Psoas muscle (tissue), 8 donors: ENCODE data around the gene TMEM167A. TPM values are rescaled to one million over a fixed set of nuclear protein-coding genes. Genes with fewer than 3 reads are reported as not detected.

Source experiments
- ATAC-seq, 4 donors: fragments of 200-7000 bp; cut with Tn5 transposase; one replicate each; pipeline ENCODE4 v1.9.1; 2020; ENCODE audit warnings: moderate library complexity in 3 of 4, mild to moderate bottlenecking in 2 of 4
- DNase-seq, 2 donors: peaks; one replicate each; pipeline ENCODE4 v3.0.0-alpha.2; 2020
- H3K27ac ChIP-seq: fragments of 200-600 bp; one replicate; pipeline ENCODE4 v1.8.0; 2022
- H3K27me3 ChIP-seq, 3 donors: fragments of 200-600 bp in 1 of 3; one replicate each; pipeline versions ENCODE4 v1.6.1 to v1.8.0; 2013 to 2022; ENCODE audit warnings: low read length in 2 of 3, mild to moderate bottlenecking in 2 of 3, moderate library complexity in 1 of 3; ENCODE audit not compliant: insufficient read depth in 3 of 3
- H3K36me3 ChIP-seq, 2 donors: fragments of 200-600 bp in 1 of 2; one replicate each; pipeline versions ENCODE4 v1.6.1 to v1.8.0; 2013 to 2022; ENCODE audit warnings: low read depth in 1 of 2, mild to moderate bottlenecking in 1 of 2, moderate library complexity in 1 of 2; ENCODE audit not compliant: insufficient read depth in 1 of 2
- H3K4me1 ChIP-seq: fragments of 200-600 bp; one replicate; pipeline ENCODE4 v1.8.0; 2022
- H3K4me3 ChIP-seq: fragments of 200-600 bp; one replicate; pipeline ENCODE4 v1.8.0; 2022; ENCODE audit warnings: mild to moderate bottlenecking
- H3K9me3 ChIP-seq: fragments of 200-600 bp; one replicate; pipeline ENCODE4 v1.8.0; 2022
- CTCF ChIP-seq: fragments of 200-600 bp; IDR thresholded peaks from one replicate; pipeline ENCODE4 v1.8.0; 2022; ENCODE audit warnings: antibody characterized with exemption
- WGBS, 3 donors: extraction: QIAGEN DNeasy Blood & Tissue Kit; methylation state at CpG; one replicate each; pipeline versions ENCODE4 v1.1.6 to v1.1.7; 2013; 5-methylcytosine and 5-hydroxymethylcytosine counted together
- intact Hi-C, 2 donors: fragments of 100-400 bp; cut with DNase I; formaldehyde crosslinking; loops; one replicate each; pipeline versions ENCODE4 v1.11.0 to v1.14.2; 2022
- polyA plus RNA-seq, 3 donors: library from polyadenylated mRNA; stranded (reverse); fragments of 200-250 nt; gene quantifications; one replicate each; pipeline ENCODE4 v1.2.3, GENCODE V29; 2013
- total RNA-seq, 4 donors: library from RNA; stranded (reverse); fragmentation: NEBNext Ultra II Directional in 2 of 4; extraction: Animal tissue kit (Norgen Biotek cat#: 25700) in 2 of 4; gene quantifications; one replicate each; pipeline versions ENCODE4 v1.2.1 to v1.2.4, GENCODE V29; 2021 to 2023
- donor health status: healthy with polysubstance abuse.
- donor health status: DM: no; HTN: no; CAD: no; lungs with moderate emphysema.
- donor health status: Bipolar disorder and iron deficiency.
- donor health status: healthy.
- donor health status: DM: yes; HTN: yes; CAD: no.
- donor health status: DM: no; HTN: no; CAD: no.
- donor health status: DM: no; HTN: no; CAD: no.
- donor health status: DM: yes; HTN: yes; CAD: no.

TMEM167A gene
- total and polyA plus RNA-seq, 7 donors: 17.7 to 60.8 (median 33.2) TPM

GRCh38 chr5:83055166-83055565 lies 22.0 kb downstream of the TMEM167A start:
- Histone ChIP-seq H3K27me3 (no peaks in the 10 kb centered on the region), H3K9me3 (no peaks in the 10 kb centered on the region), H3K4me1 (no peaks in the 10 kb centered on the region), H3K27ac (no peak overlapping the region), H3K4me3 (no peak overlapping the region), H3K36me3 (peaks cover 0 to 53% of the 10 kb centered on the region in 2 donors)
- 45 to 59% (median 51%) methylated on average over 2 of the region's 2 CpGs for WGBS, 3 donors
- TF ChIP-seq CTCF: no peak
- DNase-seq (no peak), ATAC-seq (no peak)
- intact Hi-C loops: no loop called here

- no peak for TF ChIP-seq CTCF
- Histone ChIP-seq H3K4me1 (no peaks in the 10 kb centered on the region), H3K9me3 (no peaks in the 10 kb centered on the region), H3K27me3 (no peaks in the 10 kb centered on the region), H3K4me3 (no peak overlapping the region), H3K36me3 (peaks cover 0 to 27% of the 10 kb centered on the region in 2 donors), H3K27ac (no peak overlapping the region)
- DNase-seq: no peak
- intact Hi-C loops: no loop called here
- 57 to 73% (median 64%) methylated on average over 4 of the region's 4 CpGs for WGBS, 3 donors
- ATAC-seq: no peak
These were observed 26.4 kb downstream of the TMEM167A start for GRCh38 chr5:83050723-83051340.

GRCh38 chr5:83049370-83049885 lies 27.8 kb downstream of the TMEM167A start:
- Histone ChIP-seq H3K4me3 (no peak overlapping the region), H3K36me3 (peaks cover 0 to 18% of the 10 kb centered on the region in 2 donors), H3K9me3 (no peaks in the 10 kb centered on the region), H3K27me3 (no peaks in the 10 kb centered on the region), H3K4me1 (no peaks in the 10 kb centered on the region), H3K27ac (no peak overlapping the region)
- intact Hi-C loops: no loop called here
- ATAC-seq: no peak
- TF ChIP-seq CTCF: no peak
- 71 to 81% (median 77%) methylated on average over 3 of the region's 3 CpGs for WGBS, 3 donors
- no peak for DNase-seq

- no peak for DNase-seq
- no peak for TF ChIP-seq CTCF
- peaks cover 0 to 14% of the 10 kb centered on the region in 2 donors for H3K36me3 ChIP-seq
- no peak overlapping the region for H3K27ac ChIP-seq
- H3K9me3 ChIP-seq: no peaks in the 10 kb centered on the region
- intact Hi-C loops: no loop called here
- peak in 1 of 4 donors; percentile 35 for ATAC-seq
- no peaks in the 10 kb centered on the region for H3K4me1 ChIP-seq
- no peaks in the 10 kb centered on the region for H3K27me3 ChIP-seq
- H3K4me3 ChIP-seq: no peak overlapping the region
- 86 to 98% (median 90%) methylated on average over 2 of the region's 2 CpGs for WGBS, 3 donors
These were observed 28.4 kb downstream of the TMEM167A start for GRCh38 chr5:83048811-83049210.

- WGBS, 3 donors: 79 to 92% (median 82%) methylated on average over 3 of the region's 3 CpGs
- Histone ChIP-seq H3K9me3 (no peaks in the 10 kb centered on the region), H3K27me3 (no peaks in the 10 kb centered on the region), H3K4me3 (no peak overlapping the region), H3K36me3 (peaks cover 0 to 14% of the 10 kb centered on the region in 2 donors), H3K27ac (no peak overlapping the region), H3K4me1 (no peaks in the 10 kb centered on the region)
- intact Hi-C loops: no loop called here
- TF ChIP-seq CTCF: no peak
- DNase-seq: no peak
- no peak for ATAC-seq
These were observed 28.9 kb downstream of the TMEM167A start for GRCh38 chr5:83048277-83048676.
